Thoracic aorta (tissue), 2 donors: ENCODE results near the gene NUPR1. TPM values are rescaled to one million over a fixed set of nuclear protein-coding genes. Genes with fewer than 3 reads are reported as not detected.
"Not testable (repeated sequence)": the region's sequence is repeated elsewhere in the genome, so short reads cannot be mapped to it uniquely, and the experiment has no call there.

Source experiments
- ATAC-seq: fragments of 150-250 bp; one replicate; pipeline ENCODE4 v1.8.0; 2017; ENCODE audit warnings: low read depth; ENCODE audit not compliant: insufficient number of reproducible peaks, low FRiP score
- DNase-seq: peaks from one replicate; pipeline ENCODE4 v3.0.0-alpha.2; 2020; ENCODE audit warnings: low spot score
- H3K27ac ChIP-seq, 2 donors: fragments of 200-600 bp; sonication (generic); 1 replicate in 1 of 2; 2 replicates in 1 of 2; pipeline ENCODE4 v1.5.1; 2016; ENCODE audit warnings: mild to moderate bottlenecking in 2 of 2, moderate library complexity in 2 of 2
- H3K27me3 ChIP-seq: fragments of 200-600 bp; sonication (generic); replicated peaks from 2 replicates; pipeline ENCODE4 v1.6.0; 2016; ENCODE audit warnings: mild to moderate bottlenecking; ENCODE audit not compliant: insufficient read depth
- H3K36me3 ChIP-seq: fragments of 200-600 bp; sonication (generic); one replicate; pipeline ENCODE4 v1.5.1; 2016
- H3K4me1 ChIP-seq, 2 donors: fragments of 200-600 bp; sonication (generic); 1 replicate in 1 of 2; 2 replicates in 1 of 2; pipeline versions ENCODE4 v1.5.1 to v1.6.0; 2016; ENCODE audit warnings: low read depth in 2 of 2, mild to moderate bottlenecking in 1 of 2; ENCODE audit not compliant: control insufficient read depth in 1 of 2
- H3K4me3 ChIP-seq: fragments of 200-600 bp; sonication (generic); 2 replicates; pipeline ENCODE4 v1.5.1; 2016; ENCODE audit warnings: mild to moderate bottlenecking
- H3K9me3 ChIP-seq: fragments of 200-600 bp; sonication (generic); 2 replicates; pipeline ENCODE4 v1.5.1; 2016
- total RNA-seq, 2 donors: library from RNA; depleted of rRNA; stranded (reverse); fragments of >200 nt; gene quantifications; one replicate each; pipeline versions ENCODE4 v1.1.0 to v1.2.3, GENCODE V29; 2016
- TF ChIP-seq, protein P1 (sequence below): fragments of 200-600 bp; sonication (generic); IDR thresholded peaks from one replicate; pipeline ENCODE4 v1.5.1; 2019; ENCODE audit warnings: antibody characterized with exemption

NUPR1 gene
- total RNA-seq, 2 donors from 2014 or later, result 17.7 to 53.5 TPM

GRCh38 chr16:28546626-28547025, 7.9 kb upstream of the NUPR1 start:
- Histone ChIP-seq H3K27ac (no peak overlapping the region), H3K36me3 (no peaks in the 10 kb centered on the region), H3K27me3 (no peaks in the 10 kb centered on the region), H3K9me3 (no peaks in the 10 kb centered on the region), H3K4me1 (no peaks in the 10 kb centered on the region), H3K4me3 (no peak overlapping the region)
- ATAC-seq (no peak), DNase-seq (no peak)
- TF ChIP-seq, protein P1, sequence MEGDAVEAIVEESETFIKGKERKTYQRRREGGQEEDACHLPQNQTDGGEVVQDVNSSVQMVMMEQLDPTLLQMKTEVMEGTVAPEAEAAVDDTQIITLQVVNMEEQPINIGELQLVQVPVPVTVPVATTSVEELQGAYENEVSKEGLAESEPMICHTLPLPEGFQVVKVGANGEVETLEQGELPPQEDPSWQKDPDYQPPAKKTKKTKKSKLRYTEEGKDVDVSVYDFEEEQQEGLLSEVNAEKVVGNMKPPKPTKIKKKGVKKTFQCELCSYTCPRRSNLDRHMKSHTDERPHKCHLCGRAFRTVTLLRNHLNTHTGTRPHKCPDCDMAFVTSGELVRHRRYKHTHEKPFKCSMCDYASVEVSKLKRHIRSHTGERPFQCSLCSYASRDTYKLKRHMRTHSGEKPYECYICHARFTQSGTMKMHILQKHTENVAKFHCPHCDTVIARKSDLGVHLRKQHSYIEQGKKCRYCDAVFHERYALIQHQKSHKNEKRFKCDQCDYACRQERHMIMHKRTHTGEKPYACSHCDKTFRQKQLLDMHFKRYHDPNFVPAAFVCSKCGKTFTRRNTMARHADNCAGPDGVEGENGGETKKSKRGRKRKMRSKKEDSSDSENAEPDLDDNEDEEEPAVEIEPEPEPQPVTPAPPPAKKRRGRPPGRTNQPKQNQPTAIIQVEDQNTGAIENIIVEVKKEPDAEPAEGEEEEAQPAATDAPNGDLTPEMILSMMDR, result no peak

DNA sequence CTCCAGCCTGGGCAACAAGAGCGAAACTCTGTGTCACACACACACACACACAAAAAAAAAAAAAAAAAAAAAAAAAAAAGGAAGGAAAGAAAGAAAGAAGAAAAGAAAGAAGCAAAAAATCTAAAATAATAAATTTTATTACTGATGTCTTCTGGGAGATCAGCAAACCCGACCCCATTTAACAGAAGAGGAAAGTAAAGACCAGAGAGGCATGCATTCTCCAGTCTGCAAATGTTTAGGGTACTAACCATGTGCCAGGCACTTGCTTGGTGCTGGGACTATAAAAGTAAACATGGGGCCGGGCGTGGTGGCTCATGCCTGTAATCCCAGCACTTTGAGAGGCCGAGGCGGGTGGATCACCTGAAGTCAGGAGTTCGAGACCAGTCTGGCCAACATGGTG, 7.2 kb upstream of the NUPR1 start:
- not testable (repeated sequence) for H3K27ac ChIP-seq, ATAC-seq, H3K4me1 ChIP-seq, DNase-seq, H3K36me3 ChIP-seq, H3K27me3 ChIP-seq, H3K9me3 ChIP-seq, H3K4me3 ChIP-seq

- no peaks in the 10 kb centered on the region for H3K36me3 ChIP-seq
- no peak for ATAC-seq
- H3K4me3 ChIP-seq, result no peak overlapping the region
- TF ChIP-seq, protein P1, result no peak
- no peaks in the 10 kb centered on the region for H3K27me3 ChIP-seq
- no peak for DNase-seq
- no peak overlapping the region for H3K27ac ChIP-seq
- no peaks in the 10 kb centered on the region for H3K9me3 ChIP-seq
- H3K4me1 ChIP-seq, result no peaks in the 10 kb centered on the region
Observed at GRCh38 chr16:28544998-28545397, 6.2 kb upstream of the NUPR1 start.

- no peaks in the 10 kb centered on the region for H3K36me3 ChIP-seq
- ATAC-seq, result no peak
- H3K4me3 ChIP-seq, result no peak overlapping the region
- no peak for DNase-seq
- TF ChIP-seq, protein P1, result no peak
- no peaks in the 10 kb centered on the region for H3K27me3 ChIP-seq
- H3K9me3 ChIP-seq, result no peaks in the 10 kb centered on the region
- peaks cover 1 to 11% of the 10 kb centered on the region in 2 donors for H3K4me1 ChIP-seq
- H3K27ac ChIP-seq, result no peak overlapping the region
Observed at GRCh38 chr16:28543072-28543471, 4.3 kb upstream of the NUPR1 start.

DNA sequence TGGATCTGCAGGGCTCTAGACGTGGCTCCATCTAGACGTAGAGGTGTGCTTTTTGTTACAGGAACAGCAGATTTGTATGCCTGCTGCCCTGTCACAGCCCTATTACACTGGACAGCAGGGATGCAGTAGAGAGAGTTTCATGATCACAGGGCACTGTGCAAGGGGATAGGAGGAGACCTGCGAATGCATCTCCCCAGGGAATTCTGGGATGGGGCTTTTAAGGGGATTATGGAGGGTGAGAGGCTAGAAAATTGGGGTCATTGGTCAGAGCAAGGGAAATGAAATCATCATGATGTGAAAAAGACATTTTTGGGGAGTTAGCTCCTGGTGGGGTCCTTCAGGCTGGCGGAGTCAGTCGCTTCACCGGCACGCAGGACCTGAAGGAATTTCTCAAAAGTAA, 3.9 kb upstream of the NUPR1 start:
- H3K27ac ChIP-seq, result no peak overlapping the region
- DNase-seq (no peak), ATAC-seq (no peak)
- no peak overlapping the region for H3K4me3 ChIP-seq
- H3K27me3 ChIP-seq, result no peaks in the 10 kb centered on the region
- no peaks in the 10 kb centered on the region for H3K9me3 ChIP-seq
- TF ChIP-seq, protein P1, result no peak
- peaks cover 5 to 15% of the 10 kb centered on the region in 2 donors for H3K4me1 ChIP-seq
- no peaks in the 10 kb centered on the region for H3K36me3 ChIP-seq

DNA sequence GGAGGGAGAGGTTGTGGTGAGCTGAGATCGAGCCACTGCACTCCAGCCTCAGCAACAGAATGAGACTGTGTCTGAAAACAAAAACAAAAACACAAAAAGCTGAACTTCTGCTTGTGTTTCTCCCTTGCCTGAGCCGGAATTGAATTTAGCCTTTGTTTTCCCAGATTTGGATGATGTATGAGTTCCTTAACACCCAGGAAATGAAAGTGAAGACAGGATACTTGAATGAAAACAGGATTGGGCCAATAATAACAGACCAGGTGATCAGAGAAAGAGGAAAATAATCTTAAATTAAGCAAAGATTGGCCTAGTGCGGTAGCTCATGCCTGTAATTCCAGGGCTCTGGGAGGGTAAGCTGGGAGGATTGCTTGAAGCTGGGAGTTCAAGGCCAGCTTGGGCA, 1.6 kb upstream of the NUPR1 start:
- Histone ChIP-seq H3K27me3 (no peaks in the 10 kb centered on the region), H3K4me1 (peaks cover 16 to 36% of the 10 kb centered on the region in 2 donors)
- no peak for ATAC-seq

More for the DNA sequence above, 1.6 kb upstream of the NUPR1 start:
- peaks cover 18% of the 10 kb centered on the region for H3K36me3 ChIP-seq
- no peaks in the 10 kb centered on the region for H3K9me3 ChIP-seq
- TF ChIP-seq, protein P1, result no peak
- no peak overlapping the region for H3K4me3 ChIP-seq
- DNase-seq, result no peak
- H3K27ac ChIP-seq, result no peak overlapping the region
